Epithelial cell of proximal tubule (primary cell): Measurements from ENCODE around the gene MRPL37. TPM values are rescaled to one million over a fixed set of nuclear protein-coding genes. Genes with fewer than 3 reads are reported as not detected.

ENCODE experiments used
- DNase-seq: peaks from one replicate; pipeline ENCODE4 v3.0.0-alpha.2; 2011; ENCODE audit warnings: low read depth
- H3K4me3 ChIP-seq: 2 replicates; pipeline ENCODE4 v1.5.1; 2011; ENCODE audit warnings: low read depth, mild to moderate bottlenecking, low read length
- total RNA-seq: library from RNA; depleted of rRNA; stranded (reverse); fragments of >200 nt; gene quantifications from 2 replicates; pipeline ENCODE4 v1.2.3, GENCODE V29; 2015
- TF ChIP-seq, protein P1 (sequence below): conservative IDR thresholded peaks from 2 replicates; pipeline ENCODE4 v1.5.1; 2012; ENCODE audit warnings: low read depth, mild to moderate bottlenecking, low read length

MRPL37 gene
- total RNA-seq, 1 donor from 2014 or later, result 115 TPM

DNA sequence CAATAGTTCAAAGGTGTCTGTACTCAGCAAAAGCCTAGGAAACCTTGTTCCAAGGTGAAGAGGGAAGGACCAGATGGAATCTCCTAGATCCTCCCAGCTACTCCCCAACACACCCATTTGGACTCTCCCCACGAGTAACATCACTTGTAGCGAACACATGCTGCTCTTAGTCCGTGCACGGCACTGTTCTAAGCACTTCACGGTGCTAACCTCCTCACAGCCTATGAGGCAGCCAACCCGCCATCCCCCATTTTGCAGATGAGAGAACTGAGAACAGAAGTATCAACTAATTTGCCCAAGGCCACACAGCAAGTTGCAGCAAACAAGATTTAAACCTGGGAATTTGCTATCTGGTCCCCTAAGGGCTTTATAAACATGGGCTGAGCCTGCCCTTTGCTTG, 24.3 kb downstream of the MRPL37 start:
- TF ChIP-seq, protein P1, sequence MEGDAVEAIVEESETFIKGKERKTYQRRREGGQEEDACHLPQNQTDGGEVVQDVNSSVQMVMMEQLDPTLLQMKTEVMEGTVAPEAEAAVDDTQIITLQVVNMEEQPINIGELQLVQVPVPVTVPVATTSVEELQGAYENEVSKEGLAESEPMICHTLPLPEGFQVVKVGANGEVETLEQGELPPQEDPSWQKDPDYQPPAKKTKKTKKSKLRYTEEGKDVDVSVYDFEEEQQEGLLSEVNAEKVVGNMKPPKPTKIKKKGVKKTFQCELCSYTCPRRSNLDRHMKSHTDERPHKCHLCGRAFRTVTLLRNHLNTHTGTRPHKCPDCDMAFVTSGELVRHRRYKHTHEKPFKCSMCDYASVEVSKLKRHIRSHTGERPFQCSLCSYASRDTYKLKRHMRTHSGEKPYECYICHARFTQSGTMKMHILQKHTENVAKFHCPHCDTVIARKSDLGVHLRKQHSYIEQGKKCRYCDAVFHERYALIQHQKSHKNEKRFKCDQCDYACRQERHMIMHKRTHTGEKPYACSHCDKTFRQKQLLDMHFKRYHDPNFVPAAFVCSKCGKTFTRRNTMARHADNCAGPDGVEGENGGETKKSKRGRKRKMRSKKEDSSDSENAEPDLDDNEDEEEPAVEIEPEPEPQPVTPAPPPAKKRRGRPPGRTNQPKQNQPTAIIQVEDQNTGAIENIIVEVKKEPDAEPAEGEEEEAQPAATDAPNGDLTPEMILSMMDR, result no peak
- H3K4me3 ChIP-seq, result no peak overlapping the region
- DNase-seq, result no peak

DNA sequence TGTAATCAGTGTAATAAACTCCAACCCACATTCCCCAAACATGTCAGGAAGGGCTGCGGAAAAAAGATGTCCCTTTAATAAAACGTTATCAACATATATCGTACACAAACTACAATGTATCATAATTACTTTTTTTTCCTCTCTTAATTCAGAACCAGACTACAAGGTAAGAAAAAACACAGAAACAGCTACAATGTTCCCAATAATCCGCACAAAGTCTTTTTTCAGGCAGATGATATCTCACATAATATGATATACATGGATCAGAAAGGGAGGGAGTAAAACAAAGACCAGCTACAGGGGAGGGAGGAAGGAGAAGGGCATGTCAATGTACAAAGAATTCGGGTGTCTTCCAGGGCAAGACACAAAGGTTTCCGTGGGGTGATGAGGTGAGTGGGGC, 25.4 kb downstream of the MRPL37 start:
- TF ChIP-seq, protein P1, result no peak
- DNase-seq, result no peak
- H3K4me3 ChIP-seq, result no peak overlapping the region

DNA sequence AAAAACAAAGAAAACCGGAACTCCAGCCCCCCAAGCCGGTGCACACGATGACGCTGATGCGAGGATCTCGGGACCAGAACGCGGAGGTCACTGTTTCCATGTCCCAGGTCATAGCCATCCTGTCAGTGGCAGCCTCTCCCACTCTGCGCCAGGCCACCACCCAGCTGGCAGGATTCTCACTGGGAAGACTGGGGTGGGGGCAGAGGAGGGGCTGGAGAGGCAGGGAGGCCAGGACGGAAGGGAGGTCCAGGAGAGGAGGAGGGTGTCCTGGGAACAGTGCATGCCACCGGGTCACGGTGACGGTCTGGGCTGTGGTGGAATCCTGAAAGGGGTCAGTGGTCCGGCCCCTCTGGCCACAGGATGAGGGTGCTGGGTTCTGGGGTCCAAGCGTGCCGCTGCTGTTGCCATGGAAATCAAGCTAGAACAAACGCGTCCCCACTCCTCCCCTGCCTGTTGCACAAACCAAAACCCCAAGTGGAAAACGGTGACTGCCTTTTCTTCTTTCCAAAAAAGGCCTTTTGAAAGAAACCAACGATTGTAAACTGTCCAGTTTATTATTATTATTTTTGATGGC, 26.1 kb downstream of the MRPL37 start:
- no peak for DNase-seq
- TF ChIP-seq, protein P1, result no peak
- H3K4me3 ChIP-seq, result no peak overlapping the region

DNA sequence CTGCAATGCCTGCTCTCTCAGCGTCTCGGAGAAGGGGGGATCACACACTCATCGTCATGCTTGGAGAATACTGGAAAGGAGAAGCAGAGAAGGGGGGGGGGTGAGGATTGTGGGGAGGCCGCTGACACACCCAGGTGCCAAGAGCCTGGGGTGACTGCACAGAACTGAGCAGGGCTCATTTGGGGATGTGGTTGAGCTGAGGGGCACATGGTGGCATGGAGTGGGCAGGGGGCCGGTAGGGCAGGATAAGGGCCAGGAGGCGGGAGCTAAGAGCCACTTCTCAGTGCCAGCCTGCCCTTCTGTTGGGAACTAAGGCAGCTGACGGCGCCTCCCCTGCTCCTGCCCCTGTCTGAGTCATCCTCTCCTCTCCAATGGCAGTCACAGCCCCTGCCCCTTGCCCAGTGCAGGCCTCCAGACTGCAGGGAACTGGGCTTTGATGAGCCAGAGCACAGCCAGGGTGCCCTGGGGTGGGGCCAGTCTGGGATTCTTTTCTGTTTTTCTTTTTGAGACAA, 27.2 kb downstream of the MRPL37 start:
- no peak overlapping the region for H3K4me3 ChIP-seq
- TF ChIP-seq, protein P1, result no peak
- DNase-seq, result no peak

DNA sequence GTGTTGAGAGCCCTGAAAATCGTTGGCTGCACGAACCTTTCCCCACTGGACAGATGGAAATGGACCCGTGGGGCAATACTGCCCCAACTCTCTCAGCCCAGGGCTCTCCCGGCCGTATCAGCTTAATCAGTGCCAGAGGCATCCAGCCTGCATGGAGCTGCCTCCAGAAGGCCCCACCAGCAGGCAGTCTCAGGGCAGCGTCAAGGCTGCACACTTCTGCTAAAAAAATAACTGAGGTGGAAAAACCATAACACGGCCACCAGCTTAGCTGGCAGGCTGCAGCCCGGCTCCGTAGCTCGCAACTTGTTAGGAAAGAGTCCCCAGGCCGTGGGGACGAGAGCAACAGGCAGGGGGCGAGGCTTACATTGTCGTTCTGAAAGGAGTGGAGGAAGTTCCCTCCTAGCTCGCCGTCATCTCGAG, 27.9 kb downstream of the MRPL37 start:
- H3K4me3 ChIP-seq, result no peak overlapping the region
- no peak for DNase-seq
- TF ChIP-seq, protein P1, result no peak

DNA sequence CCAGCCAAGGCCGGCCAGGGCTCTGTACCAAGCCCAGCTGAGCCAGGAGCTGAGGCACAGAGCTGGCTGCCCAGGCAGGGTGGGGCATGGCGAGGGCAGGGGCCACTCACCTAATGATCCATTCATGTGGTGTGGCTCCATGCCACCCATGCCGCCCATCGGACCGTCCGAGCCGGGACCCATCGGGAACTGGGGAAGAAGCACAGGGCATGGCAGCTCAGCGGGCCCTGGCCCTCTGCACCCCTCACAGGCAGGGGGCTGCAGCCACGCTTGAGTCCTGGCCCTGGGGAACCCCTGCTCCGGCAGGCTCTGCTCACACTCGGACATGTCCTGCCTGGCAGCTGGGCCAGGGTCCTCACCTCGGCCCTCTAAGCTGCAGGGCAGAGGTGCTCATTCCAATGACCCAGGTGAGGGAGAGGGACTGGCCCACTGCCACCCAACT, 28.7 kb downstream of the MRPL37 start:
- no peak for DNase-seq
- H3K4me3 ChIP-seq, result no peak overlapping the region
- TF ChIP-seq, protein P1, result no peak

DNA sequence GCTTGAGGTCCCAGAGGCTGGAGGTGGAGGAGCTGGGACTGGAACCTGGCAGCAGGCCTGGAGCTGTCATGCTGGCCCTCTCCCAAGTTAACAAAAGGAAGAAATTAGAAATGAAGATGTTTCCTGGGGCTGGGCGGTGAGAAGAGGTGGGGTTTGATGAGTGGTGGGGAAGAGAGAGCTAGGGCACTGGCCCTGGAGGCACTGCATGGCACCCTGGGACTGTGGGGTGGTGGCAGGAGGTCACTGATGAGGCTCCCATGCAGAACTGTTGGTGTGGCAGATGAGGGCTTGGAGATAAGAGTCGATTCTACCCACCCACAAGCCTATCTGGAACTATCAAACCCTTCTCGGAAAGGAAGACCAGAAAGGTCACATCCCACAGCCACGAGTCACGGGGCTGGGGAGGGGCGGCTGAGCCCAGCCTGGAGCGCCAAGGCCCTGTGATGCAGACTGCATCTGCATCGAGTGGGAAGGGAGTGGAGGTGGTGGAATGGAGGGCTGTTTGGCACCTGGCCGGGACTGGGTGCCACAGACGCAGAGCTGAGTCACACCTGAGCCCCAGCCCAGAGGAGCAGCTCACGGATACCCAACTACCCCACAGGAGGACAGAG, 29.4 kb downstream of the MRPL37 start:
- no peak for DNase-seq
- TF ChIP-seq, protein P1, result no peak
- no peak overlapping the region for H3K4me3 ChIP-seq
